Measurements from ENCODE around the gene CACNA2D3. TPM values are rescaled to one million over a fixed set of nuclear protein-coding genes. Genes with fewer than 3 reads are reported as not detected.

CACNA2D3 gene
- total RNA-seq, 1 donor from 2014 or later = 0.17 TPM

DNA sequence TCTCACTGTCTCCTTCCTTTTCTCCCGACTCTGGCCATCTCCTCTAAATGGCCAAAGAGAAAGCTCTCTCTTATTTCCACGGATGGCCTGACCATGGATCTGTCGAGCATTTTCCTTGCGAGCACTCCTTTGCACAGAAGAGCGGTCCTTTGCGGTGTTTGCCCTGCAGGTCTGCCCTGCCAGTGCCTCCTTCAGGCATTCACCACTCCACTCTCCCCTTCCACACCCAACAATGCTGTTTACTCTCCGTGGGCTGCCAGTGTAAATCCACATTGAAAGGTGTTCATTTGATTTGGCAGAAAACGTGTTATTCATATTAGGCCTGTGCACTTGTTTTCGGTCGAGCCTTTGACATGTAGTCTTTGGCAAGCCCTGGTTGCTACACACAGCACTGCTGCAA, 49.6 kb downstream of the CACNA2D3 start:
- TF ChIP-seq CTCF (IDR thresholded peaks at IDR 0.05; ENCODE audit: insufficient read depth, low read length, poor library complexity, severe bottlenecking) = no peak
- Histone ChIP-seq H3K36me3 (ENCODE audit: control insufficient read depth, insufficient read depth, low read length) (no peaks in the 10 kb centered on the region), H3K27me3 (ENCODE audit: control insufficient read depth, insufficient read depth, low read length) (no peaks in the 10 kb centered on the region), H3K4me3 (ENCODE audit: low read depth, low read length) (no peak overlapping the region)
- no peak for DNase-seq (ENCODE audit: low read depth)

GRCh38 chr3:54173371-54173770, 51.0 kb downstream of the CACNA2D3 start:
- DNase-seq (ENCODE audit: low read depth) = no peak
- H3K4me3 ChIP-seq (ENCODE audit: low read depth, low read length) = no peak overlapping the region
- H3K36me3 ChIP-seq (ENCODE audit: control insufficient read depth, insufficient read depth, low read length) = no peaks in the 10 kb centered on the region
- H3K27me3 ChIP-seq (ENCODE audit: control insufficient read depth, insufficient read depth, low read length) = no peaks in the 10 kb centered on the region
- no peak for TF ChIP-seq CTCF (IDR thresholded peaks at IDR 0.05; ENCODE audit: insufficient read depth, low read length, poor library complexity, severe bottlenecking)

- DNase-seq (ENCODE audit: low read depth) = no peak
- Histone ChIP-seq H3K4me3 (ENCODE audit: low read depth, low read length) (no peak overlapping the region), H3K36me3 (ENCODE audit: control insufficient read depth, insufficient read depth, low read length) (no peaks in the 10 kb centered on the region), H3K27me3 (ENCODE audit: control insufficient read depth, insufficient read depth, low read length) (no peaks in the 10 kb centered on the region)
- TF ChIP-seq CTCF (IDR thresholded peaks at IDR 0.05; ENCODE audit: insufficient read depth, low read length, poor library complexity, severe bottlenecking) = no peak
Measured at GRCh38 chr3:54176106-54176505, 53.8 kb downstream of the CACNA2D3 start.

GRCh38 chr3:54177816-54178215, 55.5 kb downstream of the CACNA2D3 start:
- no peaks in the 10 kb centered on the region for H3K36me3 ChIP-seq (ENCODE audit: control insufficient read depth, insufficient read depth, low read length)
- H3K27me3 ChIP-seq (ENCODE audit: control insufficient read depth, insufficient read depth, low read length) = no peaks in the 10 kb centered on the region
- H3K4me3 ChIP-seq (ENCODE audit: low read depth, low read length) = no peak overlapping the region
- DNase-seq (ENCODE audit: low read depth) = no peak
- TF ChIP-seq CTCF (IDR thresholded peaks at IDR 0.05; ENCODE audit: insufficient read depth, low read length, poor library complexity, severe bottlenecking) = no peak

DNA sequence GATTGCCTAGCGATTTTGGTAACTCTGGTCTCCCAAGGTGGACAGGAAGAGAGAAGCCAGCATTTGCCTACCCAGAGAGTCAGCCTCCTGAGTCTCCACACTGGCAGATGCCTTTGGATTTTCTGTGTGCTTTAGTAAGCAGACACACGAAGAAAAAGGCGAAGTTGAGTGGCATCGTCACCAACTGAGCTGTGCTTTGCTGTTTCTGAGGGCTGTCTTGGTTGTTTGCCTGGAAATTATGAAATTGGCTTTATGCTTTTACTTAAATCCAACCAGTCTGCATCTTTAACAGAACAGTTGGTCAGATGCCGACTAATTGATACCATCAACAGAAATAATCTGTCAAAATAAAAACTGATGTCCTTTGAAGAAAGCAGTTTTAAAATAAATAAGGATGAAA, 56.0 kb downstream of the CACNA2D3 start:
- no peak for TF ChIP-seq CTCF (IDR thresholded peaks at IDR 0.05; ENCODE audit: insufficient read depth, low read length, poor library complexity, severe bottlenecking)
- Histone ChIP-seq H3K4me3 (ENCODE audit: low read depth, low read length) (no peak overlapping the region), H3K27me3 (ENCODE audit: control insufficient read depth, insufficient read depth, low read length) (no peaks in the 10 kb centered on the region), H3K36me3 (ENCODE audit: control insufficient read depth, insufficient read depth, low read length) (no peaks in the 10 kb centered on the region)
- DNase-seq (ENCODE audit: low read depth) = no peak

- no peak for TF ChIP-seq CTCF (IDR thresholded peaks at IDR 0.05; ENCODE audit: insufficient read depth, low read length, poor library complexity, severe bottlenecking)
- no peaks in the 10 kb centered on the region for H3K36me3 ChIP-seq (ENCODE audit: control insufficient read depth, insufficient read depth, low read length)
- no peak overlapping the region for H3K4me3 ChIP-seq (ENCODE audit: low read depth, low read length)
- DNase-seq (ENCODE audit: low read depth) = no peak
- no peaks in the 10 kb centered on the region for H3K27me3 ChIP-seq (ENCODE audit: control insufficient read depth, insufficient read depth, low read length)
Measured at GRCh38 chr3:54180921-54181320, 58.6 kb downstream of the CACNA2D3 start.
